Keratinocyte (primary cell): ENCODE data around the gene HOOK2.

ENCODE experiments used
- CTCF ChIP-seq, 3 experiments: IDR thresholded peaks in 1 of 3; conservative IDR thresholded peaks in 1 of 3; optimal IDR thresholded peaks in 1 of 3; 2 replicates in 2 of 3; 3 replicates in 1 of 3; pipeline versions ENCODE3 to v1.5.1; 2011; ENCODE audit warnings: low read length in 3 of 3, mild to moderate bottlenecking in 3 of 3, moderate library complexity in 2 of 3, control low read depth in 1 of 3, inconsistent platforms in 1 of 3; ENCODE audit not compliant: insufficient read depth in 2 of 3; ENCODE audit errors: extremely low read depth in 1 of 3
- EZH2 ChIP-seq: IDR thresholded peaks from one replicate; pipeline ENCODE4 v1.6.1; 2012; ENCODE audit warnings: inconsistent platforms, mild to moderate bottlenecking, low read length, moderate library complexity

GRCh38 chr19:12791345-12792050 lies 16.1 kb upstream of the HOOK2 start, which contains the start of gene JUNB:
- TF ChIP-seq CTCF (optimal IDR thresholded peaks at IDR 0.05 in 1 of 3, IDR thresholded peaks at IDR 0.05 in 1 of 3, conservative IDR thresholded peaks at IDR 0.05 in 1 of 3; ENCODE audit: extremely low read depth in 1 of 3, insufficient read depth in 2 of 3, low read length in 3 of 3) (no peak), EZH2 (no peak)
